ENCODE data around the gene SIX3.

The SIX3 gene

GRCh38 chr2:44941551-44942234 lies at the start of gene SIX3:
SIX3 (plus strand) TSS chr2:44941702; CDS start chr2:44942105, 403 bp downstream.
- peak; percentile 71 for DNase-seq

DNA sequence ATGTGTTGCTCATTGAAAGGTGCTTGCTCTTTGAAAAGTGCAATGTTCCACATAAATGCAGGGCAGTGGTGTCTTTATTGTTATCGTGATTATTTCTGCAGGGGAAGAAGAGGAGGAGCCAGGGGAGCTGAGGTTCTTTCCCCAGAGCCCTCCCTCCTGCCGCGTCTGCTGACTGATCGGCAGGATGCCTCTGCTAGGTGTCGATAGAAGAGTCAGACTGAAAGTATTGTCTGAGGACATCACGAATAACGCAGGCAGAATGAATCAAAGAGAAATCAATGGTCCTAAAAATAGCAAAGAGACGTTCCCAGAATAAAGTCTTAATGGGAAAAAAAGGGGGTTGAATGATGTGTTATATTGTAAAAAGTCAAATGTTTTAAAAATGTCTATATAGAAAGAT lies 47.4 kb upstream of the SIX3 start:
- peak; percentile 74 for DNase-seq

- DNase-seq, result no peak
Measured at GRCh38 chr2:44895061-44895460, 46.4 kb upstream of the SIX3 start.

DNA sequence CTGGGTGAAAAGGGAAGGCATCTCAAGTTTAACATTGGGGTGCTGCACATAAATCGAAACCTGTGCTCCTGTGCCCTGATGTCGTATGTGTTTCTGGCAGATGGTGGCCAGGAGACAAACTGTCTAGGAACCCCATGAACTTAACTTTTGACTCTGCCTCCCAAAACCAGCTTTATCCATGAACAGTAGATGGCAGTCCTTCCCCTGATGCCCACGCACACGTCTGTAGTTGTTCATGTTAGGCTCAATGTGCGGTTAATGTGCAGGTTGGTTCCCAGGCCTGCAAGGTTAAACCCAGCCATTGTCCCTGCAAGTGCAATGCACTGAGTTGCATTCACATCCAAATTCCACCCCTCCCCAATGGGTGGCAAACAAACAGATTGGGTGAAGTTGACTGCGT lies 44.1 kb upstream of the SIX3 start:
- no peak for DNase-seq

- no peak for DNase-seq
Measured at GRCh38 chr2:44902217-44903137, 39.0 kb upstream of the SIX3 start.

DNA sequence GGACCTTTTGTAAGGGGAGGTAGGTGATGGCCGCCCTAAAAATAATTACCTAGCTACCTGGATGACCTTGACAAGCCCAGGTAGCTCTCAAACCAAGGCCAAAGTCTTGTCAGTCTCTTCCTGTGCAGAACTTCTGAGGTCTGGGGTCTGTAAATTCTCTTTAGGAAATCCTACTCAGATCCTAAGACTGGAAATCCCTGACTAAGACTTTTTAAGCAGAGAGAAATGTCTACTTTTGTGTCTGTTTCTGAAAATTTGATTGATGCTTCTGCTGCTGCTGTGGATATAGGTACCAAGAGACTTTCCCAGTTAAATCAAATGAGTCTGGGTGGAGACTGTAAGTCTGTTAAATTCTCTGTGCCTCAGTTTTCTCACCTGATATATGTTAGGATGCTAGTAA lies 36.9 kb upstream of the SIX3 start:
- DNase-seq, result no peak

- DNase-seq, result no peak
Measured at GRCh38 chr2:44906972-44907371, 34.5 kb upstream of the SIX3 start.

DNA sequence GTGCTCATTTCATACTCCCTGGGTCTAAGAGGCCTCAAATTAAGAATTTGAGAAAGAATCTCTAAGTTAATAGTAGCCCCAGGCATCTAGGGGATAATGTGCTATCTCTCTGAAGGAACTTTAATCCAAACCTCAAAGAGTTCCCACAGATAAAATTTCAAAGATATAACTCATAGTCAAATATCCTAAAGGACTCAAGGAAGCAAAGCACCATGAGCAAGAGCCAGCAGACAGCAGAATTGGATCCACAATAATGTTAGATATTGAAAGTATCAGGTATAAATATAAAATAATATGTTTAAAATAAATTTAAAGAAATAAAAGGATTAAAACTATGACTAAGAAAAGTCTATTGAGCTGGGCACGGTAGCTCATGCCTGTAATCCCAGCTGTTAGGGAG lies 31.7 kb upstream of the SIX3 start:
- DNase-seq, result no peak

GRCh38 chr2:44912660-44913059 lies 28.8 kb upstream of the SIX3 start:
- no peak for DNase-seq

DNA sequence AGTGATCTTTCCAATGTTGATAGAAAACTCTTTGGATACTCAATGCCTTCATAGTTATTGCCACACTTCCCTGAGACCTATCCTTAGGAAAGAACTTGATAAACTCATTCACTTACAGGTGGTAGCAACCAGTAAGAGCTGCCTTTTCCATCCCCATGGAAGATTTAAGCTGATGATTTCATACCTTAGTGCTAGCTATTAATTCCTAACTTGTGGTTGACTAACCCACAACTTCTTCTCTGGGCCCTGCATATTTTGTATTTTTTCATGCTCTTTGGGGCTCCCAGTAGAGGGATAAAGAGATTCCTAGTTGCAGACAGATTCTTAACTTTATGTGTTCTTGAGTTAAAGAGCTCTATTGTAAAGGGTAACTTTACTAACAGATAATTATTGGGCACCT lies 25.2 kb upstream of the SIX3 start:
- DNase-seq, result no peak

GRCh38 chr2:44918095-44918775 lies 23.3 kb upstream of the SIX3 start:
- no peak for DNase-seq

- no peak for DNase-seq
Measured at GRCh38 chr2:44920751-44921150, 20.8 kb upstream of the SIX3 start.

DNA sequence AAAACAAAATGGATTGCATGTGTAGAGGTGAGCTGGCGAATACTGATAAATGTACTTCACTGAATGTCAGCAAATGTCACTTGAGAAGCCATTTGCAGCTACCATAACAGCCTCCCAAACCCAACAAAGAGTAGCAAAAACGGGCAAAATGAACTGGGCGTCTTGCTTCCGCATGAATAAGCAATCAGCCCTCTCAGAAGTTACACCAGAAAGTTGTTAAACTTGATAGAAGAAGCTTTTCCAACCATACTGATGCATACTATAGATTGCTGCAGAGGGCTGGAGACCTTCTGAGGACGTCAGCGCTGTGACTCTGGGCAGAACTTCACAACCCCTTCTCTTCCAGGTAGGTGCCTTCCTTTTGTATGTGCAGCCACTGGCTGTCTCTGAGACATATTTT lies 18.7 kb upstream of the SIX3 start:
- no peak for DNase-seq

DNA sequence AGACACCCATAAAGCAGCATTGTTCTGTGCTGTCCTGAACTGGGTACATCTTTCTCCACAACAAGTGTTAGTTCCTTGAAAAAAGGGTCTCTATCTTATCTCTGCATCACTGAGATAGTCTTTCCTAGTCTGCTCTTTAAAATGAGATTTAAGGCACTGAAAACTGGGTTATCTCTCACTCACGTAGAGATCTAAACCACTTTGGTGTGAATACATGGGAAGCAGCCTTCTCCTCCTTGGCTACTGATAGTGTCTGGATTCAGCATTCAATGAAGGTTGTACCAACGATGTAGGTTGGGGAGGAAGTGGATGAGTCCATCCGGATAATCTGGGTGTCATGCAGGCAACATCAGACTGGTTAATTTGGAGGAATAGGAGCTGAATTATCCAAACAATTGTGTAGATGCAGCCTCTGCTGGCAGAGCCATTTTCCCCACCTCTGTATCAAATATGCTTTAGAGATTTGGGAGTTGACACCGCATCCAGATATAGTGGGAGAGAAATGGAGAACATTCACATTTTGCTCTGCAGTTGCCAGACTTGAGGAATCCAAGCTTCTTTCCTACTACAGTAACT lies 15.9 kb upstream of the SIX3 start:
- no peak for DNase-seq

- no peak for DNase-seq
Measured at GRCh38 chr2:44926957-44927356, 14.5 kb upstream of the SIX3 start.

GRCh38 chr2:44927985-44928482 lies 13.5 kb upstream of the SIX3 start:
- DNase-seq, result no peak

DNA sequence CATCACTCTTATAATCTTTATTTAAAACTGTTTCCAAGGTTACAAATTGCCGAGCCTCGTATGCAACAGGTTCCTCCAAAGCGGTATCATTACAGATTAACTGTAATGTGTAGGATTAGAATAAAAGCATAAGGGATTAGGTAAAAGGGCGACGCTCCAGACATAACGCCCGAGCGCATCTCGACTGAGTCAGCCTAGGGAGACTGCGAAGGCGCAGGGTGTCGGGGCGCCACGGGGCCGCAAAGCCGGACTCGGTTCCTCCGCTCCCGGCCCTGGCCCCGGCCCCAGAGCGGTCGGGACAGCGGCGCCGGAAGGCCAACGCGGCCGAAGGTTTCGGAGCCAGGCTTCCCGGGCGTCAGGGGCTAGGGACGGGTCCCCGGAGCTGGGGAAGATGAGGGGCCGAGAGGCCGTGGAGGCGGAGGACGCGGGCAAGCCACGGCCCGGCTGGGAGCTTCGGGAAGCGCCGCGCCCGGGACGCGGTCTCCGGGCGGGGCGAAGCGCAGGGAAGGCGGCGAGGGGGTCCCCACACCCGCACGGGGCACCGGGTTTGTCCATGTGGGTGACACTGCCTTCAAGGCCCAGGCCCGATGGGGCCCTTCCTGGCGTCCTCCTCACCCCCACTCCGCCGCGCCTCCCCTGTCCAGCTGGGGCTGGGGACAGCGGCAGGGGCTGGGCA lies 12.9 kb upstream of the SIX3 start:
- DNase-seq, result no peak

DNA sequence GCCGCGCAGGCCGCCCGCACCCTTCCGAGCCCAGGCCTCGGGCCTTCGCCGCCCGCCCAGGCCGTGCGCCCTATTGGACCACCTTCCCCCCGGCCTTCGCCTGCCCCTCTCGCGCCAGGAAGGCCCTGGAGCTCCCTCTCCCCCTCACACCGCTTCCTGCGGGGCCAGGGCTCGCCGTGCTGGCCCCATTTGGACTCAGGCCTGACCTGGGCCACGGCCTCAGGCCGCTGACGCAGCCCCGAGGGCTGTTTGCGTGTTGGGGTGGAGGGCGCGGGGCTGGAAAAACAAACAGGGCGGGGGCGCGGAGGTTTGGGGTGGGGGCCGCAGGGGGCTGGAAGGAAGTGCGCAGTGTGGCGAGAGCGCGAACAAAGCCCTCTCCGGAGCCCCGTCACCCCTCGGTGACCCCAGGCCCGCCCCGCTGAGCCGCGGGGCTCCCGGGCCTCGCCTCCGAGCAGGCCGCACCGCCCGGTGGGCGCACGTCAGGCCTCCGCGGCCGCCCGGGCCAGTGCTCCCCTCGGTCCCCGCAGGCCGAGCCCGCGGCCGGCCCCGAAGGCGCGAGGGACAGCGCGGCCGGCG lies 12.3 kb upstream of the SIX3 start:
- no peak for DNase-seq

- DNase-seq, result no peak
Measured at GRCh38 chr2:44929735-44930273, 11.7 kb upstream of the SIX3 start.

DNA sequence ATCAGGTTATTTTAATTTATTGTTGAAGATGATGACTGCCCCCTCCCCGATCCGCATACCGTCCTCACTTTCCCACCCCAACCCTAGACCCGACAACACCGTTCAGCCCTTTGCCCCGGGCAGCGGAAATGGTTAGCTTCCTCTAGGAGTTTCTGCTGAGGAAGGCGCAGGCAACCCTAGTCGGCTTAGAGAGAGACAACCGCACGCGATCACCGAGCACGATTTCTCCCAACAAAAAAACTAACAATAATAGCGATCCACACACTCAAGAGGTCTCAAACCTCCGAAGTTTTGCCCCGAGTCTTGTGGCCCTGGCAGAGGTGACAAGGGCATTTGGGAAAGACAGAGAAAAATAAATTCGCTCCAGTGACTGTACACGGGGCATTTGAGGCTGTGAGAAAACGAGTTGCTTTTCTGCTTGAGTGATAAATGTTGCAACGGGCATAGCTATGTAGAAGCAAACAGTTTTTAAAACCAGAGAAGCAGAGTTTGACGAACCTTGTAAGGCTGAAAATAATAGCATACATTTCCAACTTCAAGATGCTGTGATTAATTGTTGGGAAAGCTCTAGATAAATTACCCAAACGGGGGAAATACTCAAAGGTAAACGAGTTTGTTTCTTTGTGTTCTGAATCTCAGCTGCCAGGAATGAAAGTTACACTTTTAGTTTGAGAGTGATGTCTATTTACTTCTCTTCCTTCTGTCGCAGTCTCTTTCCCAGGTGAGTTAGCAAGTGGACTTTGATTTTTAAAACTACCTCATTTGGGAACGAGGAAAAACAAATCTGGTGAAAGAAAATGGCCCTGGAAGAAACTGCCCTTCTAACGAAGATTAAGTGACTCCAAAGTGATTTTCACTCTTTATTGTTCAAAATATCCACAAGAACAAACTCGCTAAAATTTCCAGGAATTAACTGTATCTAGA lies 11.0 kb upstream of the SIX3 start:
- DNase-seq, result no peak
